ENCODE measurements around the gene SRRM2.

Gene SRRM2

GRCh38 chr16:2795395-2796143, 43.1 kb downstream of the SRRM2 start:
- peaks cover 21 to 29% of the 10 kb centered on the region in 2 donors for H3K4me1 ChIP-seq (ENCODE audit: control insufficient read depth in 2 of 2, insufficient read depth in 2 of 2, low read length in 2 of 2)
- H3K27ac ChIP-seq (ENCODE audit: low read depth in 2 of 2, low read length in 2 of 2) = peak overlapping the region; percentile 80 to 83

GRCh38 chr16:2798723-2799204, 46.3 kb downstream of the SRRM2 start:
- no peaks in the 10 kb centered on the region for H3K9me3 ChIP-seq (ENCODE audit: control insufficient read depth in 2 of 2, low read length in 2 of 2)
- H3K9ac ChIP-seq (ENCODE audit: low read depth in 1 of 2, low read length in 2 of 2) = no peak overlapping the region
- no peaks in the 10 kb centered on the region for H3K27me3 ChIP-seq (ENCODE audit: control insufficient read depth in 2 of 2, insufficient read depth in 2 of 2, low read length in 2 of 2)
- no peak overlapping the region for H3K4me3 ChIP-seq (ENCODE audit: low read length in 2 of 2)
- H3K27ac ChIP-seq (ENCODE audit: low read depth in 2 of 2, low read length in 2 of 2) = no peak overlapping the region
- peaks cover 21 to 29% of the 10 kb centered on the region in 2 donors for H3K4me1 ChIP-seq (ENCODE audit: control insufficient read depth in 2 of 2, insufficient read depth in 2 of 2, low read length in 2 of 2)
- no peaks in the 10 kb centered on the region for H3K36me3 ChIP-seq (ENCODE audit: control insufficient read depth in 2 of 2, insufficient read depth in 2 of 2, low read length in 2 of 2)

More at GRCh38 chr16:2795395-2796143, 43.1 kb downstream of the SRRM2 start:
- Histone ChIP-seq H3K27me3 (ENCODE audit: control insufficient read depth in 2 of 2, insufficient read depth in 2 of 2, low read length in 2 of 2) (no peaks in the 10 kb centered on the region), H3K9ac (ENCODE audit: low read depth in 1 of 2, low read length in 2 of 2) (peak overlapping the region in 1 of 2 donors; percentile 23), H3K4me3 (ENCODE audit: low read length in 2 of 2) (no peak overlapping the region), H3K36me3 (ENCODE audit: control insufficient read depth in 2 of 2, insufficient read depth in 2 of 2, low read length in 2 of 2) (no peaks in the 10 kb centered on the region), H3K9me3 (ENCODE audit: control insufficient read depth in 2 of 2, low read length in 2 of 2) (no peaks in the 10 kb centered on the region)

- Histone ChIP-seq H3K4me1 (ENCODE audit: control insufficient read depth in 2 of 2, insufficient read depth in 2 of 2, low read length in 2 of 2) (peaks cover 21 to 26% of the 10 kb centered on the region in 2 donors), H3K27ac (ENCODE audit: low read depth in 2 of 2, low read length in 2 of 2) (peak overlapping the region; percentile 87 to 96), H3K9me3 (ENCODE audit: control insufficient read depth in 2 of 2, low read length in 2 of 2) (peaks cover 0 to 4% of the 10 kb centered on the region in 2 donors), H3K4me3 (ENCODE audit: low read length in 2 of 2) (peak overlapping the region in 1 of 2 donors; percentile 34), H3K36me3 (ENCODE audit: control insufficient read depth in 2 of 2, insufficient read depth in 2 of 2, low read length in 2 of 2) (no peaks in the 10 kb centered on the region), H3K27me3 (ENCODE audit: control insufficient read depth in 2 of 2, insufficient read depth in 2 of 2, low read length in 2 of 2) (no peaks in the 10 kb centered on the region), H3K9ac (ENCODE audit: low read depth in 1 of 2, low read length in 2 of 2) (peak overlapping the region; percentile 47 to 58)
Observed at GRCh38 chr16:2799205-2799858, 46.9 kb downstream of the SRRM2 start.

GRCh38 chr16:2799859-2800226, 47.4 kb downstream of the SRRM2 start:
- H3K27ac ChIP-seq (ENCODE audit: low read depth in 2 of 2, low read length in 2 of 2) = peak overlapping the region; percentile 87 to 96
- H3K27me3 ChIP-seq (ENCODE audit: control insufficient read depth in 2 of 2, insufficient read depth in 2 of 2, low read length in 2 of 2) = no peaks in the 10 kb centered on the region
- peaks cover 0 to 6% of the 10 kb centered on the region in 2 donors for H3K9me3 ChIP-seq (ENCODE audit: control insufficient read depth in 2 of 2, low read length in 2 of 2)
- H3K9ac ChIP-seq (ENCODE audit: low read depth in 1 of 2, low read length in 2 of 2) = peak overlapping the region; percentile 47 to 58
- H3K4me1 ChIP-seq (ENCODE audit: control insufficient read depth in 2 of 2, insufficient read depth in 2 of 2, low read length in 2 of 2) = peaks cover 21 to 22% of the 10 kb centered on the region in 2 donors
- no peaks in the 10 kb centered on the region for H3K36me3 ChIP-seq (ENCODE audit: control insufficient read depth in 2 of 2, insufficient read depth in 2 of 2, low read length in 2 of 2)
- H3K4me3 ChIP-seq (ENCODE audit: low read length in 2 of 2) = peak overlapping the region in 1 of 2 donors; percentile 34

GRCh38 chr16:2803545-2804195, 51.2 kb downstream of the SRRM2 start:
- Histone ChIP-seq H3K27me3 (ENCODE audit: control insufficient read depth in 2 of 2, insufficient read depth in 2 of 2, low read length in 2 of 2) (peaks cover 2 to 5% of the 10 kb centered on the region in 2 donors), H3K36me3 (ENCODE audit: control insufficient read depth in 2 of 2, insufficient read depth in 2 of 2, low read length in 2 of 2) (no peaks in the 10 kb centered on the region), H3K27ac (ENCODE audit: low read depth in 2 of 2, low read length in 2 of 2) (no peak overlapping the region), H3K9me3 (ENCODE audit: control insufficient read depth in 2 of 2, low read length in 2 of 2) (peaks cover 0 to 6% of the 10 kb centered on the region in 2 donors), H3K4me1 (ENCODE audit: control insufficient read depth in 2 of 2, insufficient read depth in 2 of 2, low read length in 2 of 2) (peaks cover 9 to 10% of the 10 kb centered on the region in 2 donors), H3K4me3 (ENCODE audit: low read length in 2 of 2) (no peak overlapping the region), H3K9ac (ENCODE audit: low read depth in 1 of 2, low read length in 2 of 2) (no peak overlapping the region)

GRCh38 chr16:2804728-2805127, 52.3 kb downstream of the SRRM2 start:
- H3K27ac ChIP-seq (ENCODE audit: low read depth in 2 of 2, low read length in 2 of 2) = no peak overlapping the region
- peaks cover under 1 to 1% of the 10 kb centered on the region in 2 donors for H3K4me1 ChIP-seq (ENCODE audit: control insufficient read depth in 2 of 2, insufficient read depth in 2 of 2, low read length in 2 of 2)
- H3K9ac ChIP-seq (ENCODE audit: low read depth in 1 of 2, low read length in 2 of 2) = no peak overlapping the region
- H3K4me3 ChIP-seq (ENCODE audit: low read length in 2 of 2) = no peak overlapping the region
- peaks cover 0 to 6% of the 10 kb centered on the region in 2 donors for H3K9me3 ChIP-seq (ENCODE audit: control insufficient read depth in 2 of 2, low read length in 2 of 2)
- H3K36me3 ChIP-seq (ENCODE audit: control insufficient read depth in 2 of 2, insufficient read depth in 2 of 2, low read length in 2 of 2) = no peaks in the 10 kb centered on the region
- H3K27me3 ChIP-seq (ENCODE audit: control insufficient read depth in 2 of 2, insufficient read depth in 2 of 2, low read length in 2 of 2) = peaks cover 2 to 5% of the 10 kb centered on the region in 2 donors

GRCh38 chr16:2806286-2806685, 53.8 kb downstream of the SRRM2 start:
- Histone ChIP-seq H3K9me3 (ENCODE audit: control insufficient read depth in 2 of 2, low read length in 2 of 2) (peaks cover 0 to 6% of the 10 kb centered on the region in 2 donors), H3K27ac (ENCODE audit: low read depth in 2 of 2, low read length in 2 of 2) (no peak overlapping the region), H3K27me3 (ENCODE audit: control insufficient read depth in 2 of 2, insufficient read depth in 2 of 2, low read length in 2 of 2) (peaks cover 2 to 5% of the 10 kb centered on the region in 2 donors), H3K36me3 (ENCODE audit: control insufficient read depth in 2 of 2, insufficient read depth in 2 of 2, low read length in 2 of 2) (no peaks in the 10 kb centered on the region), H3K9ac (ENCODE audit: low read depth in 1 of 2, low read length in 2 of 2) (no peak overlapping the region), H3K4me3 (ENCODE audit: low read length in 2 of 2) (no peak overlapping the region), H3K4me1 (ENCODE audit: control insufficient read depth in 2 of 2, insufficient read depth in 2 of 2, low read length in 2 of 2) (no peaks in the 10 kb centered on the region)

GRCh38 chr16:2808181-2808580, 55.7 kb downstream of the SRRM2 start:
- no peaks in the 10 kb centered on the region for H3K4me1 ChIP-seq (ENCODE audit: control insufficient read depth in 2 of 2, insufficient read depth in 2 of 2, low read length in 2 of 2)
- H3K27ac ChIP-seq (ENCODE audit: low read depth in 2 of 2, low read length in 2 of 2) = no peak overlapping the region
- no peak overlapping the region for H3K4me3 ChIP-seq (ENCODE audit: low read length in 2 of 2)
- no peak overlapping the region for H3K9ac ChIP-seq (ENCODE audit: low read depth in 1 of 2, low read length in 2 of 2)
- H3K36me3 ChIP-seq (ENCODE audit: control insufficient read depth in 2 of 2, insufficient read depth in 2 of 2, low read length in 2 of 2) = no peaks in the 10 kb centered on the region
- peaks cover 0 to 6% of the 10 kb centered on the region in 2 donors for H3K9me3 ChIP-seq (ENCODE audit: control insufficient read depth in 2 of 2, low read length in 2 of 2)
- H3K27me3 ChIP-seq (ENCODE audit: control insufficient read depth in 2 of 2, insufficient read depth in 2 of 2, low read length in 2 of 2) = peaks cover 5 to 8% of the 10 kb centered on the region in 2 donors

- no peak overlapping the region for H3K4me3 ChIP-seq (ENCODE audit: low read length in 2 of 2)
- H3K36me3 ChIP-seq (ENCODE audit: control insufficient read depth in 2 of 2, insufficient read depth in 2 of 2, low read length in 2 of 2) = no peaks in the 10 kb centered on the region
- H3K4me1 ChIP-seq (ENCODE audit: control insufficient read depth in 2 of 2, insufficient read depth in 2 of 2, low read length in 2 of 2) = no peaks in the 10 kb centered on the region
- H3K27me3 ChIP-seq (ENCODE audit: control insufficient read depth in 2 of 2, insufficient read depth in 2 of 2, low read length in 2 of 2) = peaks cover 5 to 8% of the 10 kb centered on the region in 2 donors
- H3K9ac ChIP-seq (ENCODE audit: low read depth in 1 of 2, low read length in 2 of 2) = no peak overlapping the region
- peaks cover 0 to 3% of the 10 kb centered on the region in 2 donors for H3K9me3 ChIP-seq (ENCODE audit: control insufficient read depth in 2 of 2, low read length in 2 of 2)
- no peak overlapping the region for H3K27ac ChIP-seq (ENCODE audit: low read depth in 2 of 2, low read length in 2 of 2)
Observed at GRCh38 chr16:2809149-2809760, 56.8 kb downstream of the SRRM2 start.

Data from mucosa of rectum (tissue), 2 donors.